SK-N-SH (cell line): ENCODE results near the gene PCYT2.

Experiments used
- EP300 ChIP-seq, 2 experiments: IDR thresholded peaks; 2 replicates each; pipeline versions ENCODE4 v1.4.0 to v1.6.1; 2012; ENCODE audit warnings: borderline replicate concordance in 1 of 2, low read depth in 1 of 2, low read length in 1 of 2
- GATA2 ChIP-seq: sonication (generic); formaldehyde crosslinking; IDR thresholded peaks from 2 replicates; pipeline ENCODE4 v1.5.0; 2020; ENCODE audit warnings: mild to moderate bottlenecking, missing genetic modification reagents
- MAX ChIP-seq: IDR thresholded peaks from 2 replicates; pipeline ENCODE4 v1.4.0; 2012; ENCODE audit warnings: low read depth
- POLR2AphosphoS5 ChIP-seq: IDR thresholded peaks from 2 replicates; pipeline ENCODE4 v1.6.1; 2012; ENCODE audit warnings: low read depth, low read length
- RAD21 ChIP-seq: IDR thresholded peaks from 2 replicates; pipeline ENCODE4 v1.6.1; 2012; ENCODE audit warnings: mild to moderate bottlenecking, low read length
- RFX5 ChIP-seq: IDR thresholded peaks from 2 replicates; pipeline ENCODE4 v1.6.1; 2012; ENCODE audit warnings: mild to moderate bottlenecking, improper control_type of control experiment, low read length
- RXRA ChIP-seq: IDR thresholded peaks from 2 replicates; pipeline ENCODE4 v1.4.0; 2012; ENCODE audit warnings: low read depth, mild to moderate bottlenecking, borderline replicate concordance
- YY1 ChIP-seq: IDR thresholded peaks from 2 replicates; pipeline ENCODE4 v1.4.0; 2012; ENCODE audit warnings: low read depth, mild to moderate bottlenecking
- TF ChIP-seq, protein P1 (sequence below): fragments of 200-600 bp; sonication (generic); IDR thresholded peaks from 2 replicates; pipeline ENCODE4 v1.6.1; 2017; ENCODE audit warnings: antibody characterized with exemption, mild to moderate bottlenecking, moderate library complexity
- TF ChIP-seq, protein P2 (sequence below): IDR thresholded peaks from 2 replicates; pipeline ENCODE4 v1.4.0; 2012; ENCODE audit warnings: low read depth, borderline replicate concordance

- no peak for TF ChIP-seq MAX
- TF ChIP-seq, protein P1, sequence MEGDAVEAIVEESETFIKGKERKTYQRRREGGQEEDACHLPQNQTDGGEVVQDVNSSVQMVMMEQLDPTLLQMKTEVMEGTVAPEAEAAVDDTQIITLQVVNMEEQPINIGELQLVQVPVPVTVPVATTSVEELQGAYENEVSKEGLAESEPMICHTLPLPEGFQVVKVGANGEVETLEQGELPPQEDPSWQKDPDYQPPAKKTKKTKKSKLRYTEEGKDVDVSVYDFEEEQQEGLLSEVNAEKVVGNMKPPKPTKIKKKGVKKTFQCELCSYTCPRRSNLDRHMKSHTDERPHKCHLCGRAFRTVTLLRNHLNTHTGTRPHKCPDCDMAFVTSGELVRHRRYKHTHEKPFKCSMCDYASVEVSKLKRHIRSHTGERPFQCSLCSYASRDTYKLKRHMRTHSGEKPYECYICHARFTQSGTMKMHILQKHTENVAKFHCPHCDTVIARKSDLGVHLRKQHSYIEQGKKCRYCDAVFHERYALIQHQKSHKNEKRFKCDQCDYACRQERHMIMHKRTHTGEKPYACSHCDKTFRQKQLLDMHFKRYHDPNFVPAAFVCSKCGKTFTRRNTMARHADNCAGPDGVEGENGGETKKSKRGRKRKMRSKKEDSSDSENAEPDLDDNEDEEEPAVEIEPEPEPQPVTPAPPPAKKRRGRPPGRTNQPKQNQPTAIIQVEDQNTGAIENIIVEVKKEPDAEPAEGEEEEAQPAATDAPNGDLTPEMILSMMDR = no peak
- TF ChIP-seq RXRA = no peak
- no peak for TF ChIP-seq EP300 (IDR thresholded peaks at IDR 0.05; ENCODE audit: borderline replicate concordance in 1 of 2, low read depth in 1 of 2, low read length in 1 of 2)
- TF ChIP-seq GATA2 (CRISPR knock-in tag) = no peak
- TF ChIP-seq POLR2AphosphoS5 = no peak
- no peak for TF ChIP-seq RAD21
- TF ChIP-seq, protein P2, sequence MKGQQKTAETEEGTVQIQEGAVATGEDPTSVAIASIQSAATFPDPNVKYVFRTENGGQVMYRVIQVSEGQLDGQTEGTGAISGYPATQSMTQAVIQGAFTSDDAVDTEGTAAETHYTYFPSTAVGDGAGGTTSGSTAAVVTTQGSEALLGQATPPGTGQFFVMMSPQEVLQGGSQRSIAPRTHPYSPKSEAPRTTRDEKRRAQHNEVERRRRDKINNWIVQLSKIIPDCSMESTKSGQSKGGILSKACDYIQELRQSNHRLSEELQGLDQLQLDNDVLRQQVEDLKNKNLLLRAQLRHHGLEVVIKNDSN = no peak
- no peak for TF ChIP-seq YY1
- TF ChIP-seq RFX5 = no peak
Measured at GRCh38 chr17:81900181-81900820, 10.9 kb downstream of the PCYT2 start.
